GM12891 (cell line): ENCODE data around the gene PLSCR5.

ENCODE experiments used
- POLR2A ChIP-seq: IDR thresholded peaks from 2 replicates; pipeline ENCODE4 v1.6.1; 2011; ENCODE audit warnings: low read depth, low read length, control low read depth
- POLR2AphosphoS5 ChIP-seq: IDR thresholded peaks from 2 replicates; pipeline ENCODE4 v1.6.1; 2011; ENCODE audit warnings: low read depth, low read length, control low read depth
- TAF1 ChIP-seq: IDR thresholded peaks from 2 replicates; pipeline ENCODE4 v1.6.1; 2011; ENCODE audit warnings: low read depth, low read length, control low read depth

DNA sequence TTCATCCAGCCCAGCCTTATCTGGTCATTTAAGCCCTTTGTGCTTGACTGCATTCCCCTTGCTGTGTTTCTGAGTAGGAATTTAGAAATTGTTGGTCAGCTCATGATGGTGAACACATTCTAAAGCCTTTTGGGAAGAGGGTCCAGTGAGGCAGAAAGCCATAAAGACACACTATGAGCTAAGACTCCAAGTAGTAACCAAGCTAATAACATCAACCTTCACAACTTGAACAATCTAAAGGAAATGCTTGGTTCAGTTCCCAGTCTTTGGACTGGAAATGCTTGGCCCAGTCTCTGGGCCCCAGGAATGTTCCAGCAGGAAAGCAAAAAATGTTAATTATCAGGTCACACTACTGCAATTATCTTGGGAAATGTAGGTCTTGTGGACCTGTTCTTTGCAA, 68.5 kb downstream of the PLSCR5 start:
- no peak for TF ChIP-seq POLR2AphosphoS5
- TF ChIP-seq POLR2A = no peak
- TF ChIP-seq TAF1 = no peak
